GM21515 (cell line): ENCODE results near the gene WDR7.

Source experiments
- ATAC-seq: cut with Tn5 transposase; IDR thresholded peaks from one replicate; pipeline ENCODE4 v1.9.1; 2021; ENCODE audit not compliant: unreplicated experiment

WDR7 gene

GRCh38 chr18:56650944-56651770, at the start of gene WDR7:
Gene WDR7 (plus strand): TSS chr18:56651359. CDS start chr18:56672516, 21,157 bp downstream.
- peak; percentile 96 for ATAC-seq

GRCh38 chr18:56606618-56607017, 44.5 kb upstream of the WDR7 start:
- ATAC-seq: no peak

GRCh38 chr18:56615738-56616520, 35.2 kb upstream of the WDR7 start:
- ATAC-seq: no peak

DNA sequence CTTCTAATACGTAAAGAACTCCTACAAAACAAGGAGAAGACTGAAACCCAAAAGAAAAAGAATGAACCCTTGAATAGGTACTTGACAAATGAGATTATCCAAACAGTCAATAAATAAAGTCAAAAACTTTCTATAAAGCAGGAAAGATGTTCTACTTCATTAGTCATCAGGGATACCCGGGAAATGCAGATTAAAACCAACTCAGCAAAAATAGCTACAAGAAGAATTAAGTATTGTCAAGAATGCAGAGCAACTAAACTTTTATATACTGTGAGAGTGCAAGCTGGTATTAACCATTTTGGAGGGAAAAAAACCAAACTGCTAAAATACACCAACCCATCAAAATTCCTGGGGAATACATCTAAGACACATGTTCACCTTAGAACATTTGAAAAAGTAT, 23.2 kb upstream of the WDR7 start:
- no peak for ATAC-seq

DNA sequence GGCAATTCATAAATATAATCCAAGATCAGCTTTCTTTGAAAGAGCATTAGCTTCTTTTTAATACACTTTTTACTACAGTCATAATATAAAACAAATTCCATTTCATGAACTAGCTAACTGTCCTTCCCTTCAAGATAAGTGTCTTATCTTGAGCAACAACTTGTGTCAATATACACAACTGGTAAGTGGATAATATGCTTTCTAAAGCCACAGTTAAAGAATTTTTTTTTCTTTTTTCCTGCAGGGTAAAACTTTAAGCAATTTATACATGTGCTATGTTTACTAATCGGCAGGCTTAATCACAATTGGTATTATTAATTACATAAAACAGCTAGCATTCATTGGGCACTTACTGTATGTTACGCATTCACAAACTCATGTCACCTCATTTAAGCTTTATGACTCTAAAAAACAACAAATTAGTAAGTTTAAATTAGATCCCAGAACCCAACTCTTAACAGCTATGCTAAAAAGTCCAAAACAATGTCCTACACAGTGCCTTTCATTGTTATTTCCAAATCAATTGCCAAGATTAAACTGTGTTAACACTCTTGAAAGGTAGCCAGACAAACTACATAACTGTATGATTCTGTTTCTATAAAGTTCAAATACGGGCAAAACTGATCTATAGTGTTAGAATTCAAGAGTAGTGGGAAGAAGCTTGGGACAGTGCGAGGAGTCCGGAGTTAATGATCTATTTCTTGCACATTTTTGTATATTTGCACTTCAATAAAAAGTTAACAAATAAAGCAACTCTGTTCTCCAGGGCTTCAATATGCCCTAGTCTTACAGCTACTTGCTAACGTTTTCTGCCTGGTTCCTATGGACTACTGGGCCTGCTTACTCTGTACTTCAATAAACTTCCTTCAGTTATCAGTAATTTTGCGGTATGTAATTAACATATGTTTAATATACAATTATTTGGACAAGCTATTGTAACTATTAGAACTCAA, 18.8 kb upstream of the WDR7 start:
- ATAC-seq: no peak

- ATAC-seq: no peak
Measured at GRCh38 chr18:56635007-56635406, 16.2 kb upstream of the WDR7 start.

GRCh38 chr18:56637176-56637575, 14.0 kb upstream of the WDR7 start:
- no peak for ATAC-seq

DNA sequence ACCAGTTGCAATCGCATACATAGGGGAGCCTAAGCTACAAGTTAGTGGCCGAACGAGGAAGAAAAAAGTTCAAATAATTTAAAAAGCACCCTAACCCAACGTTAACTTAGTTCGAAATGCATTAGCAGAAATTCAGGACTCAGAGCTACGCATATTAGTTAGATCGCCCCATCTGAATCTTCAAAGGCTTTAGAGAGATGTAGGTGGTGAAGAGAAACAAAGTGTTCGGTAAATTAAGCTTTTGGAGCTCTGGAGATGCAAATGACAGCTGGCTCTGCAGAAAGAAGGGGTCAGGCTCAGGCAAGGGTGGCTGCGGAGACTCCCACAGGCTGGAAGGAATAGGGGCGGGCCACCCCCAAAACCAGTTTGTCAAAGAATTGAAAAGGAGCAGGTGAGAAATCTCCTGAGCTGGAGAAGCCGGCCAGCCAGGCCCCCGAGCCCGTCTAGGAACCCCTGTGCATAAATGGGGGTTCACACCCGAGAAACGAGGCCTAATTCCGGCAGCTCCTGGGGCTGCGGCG, 13.4 kb upstream of the WDR7 start:
- peak; percentile 17 for ATAC-seq

DNA sequence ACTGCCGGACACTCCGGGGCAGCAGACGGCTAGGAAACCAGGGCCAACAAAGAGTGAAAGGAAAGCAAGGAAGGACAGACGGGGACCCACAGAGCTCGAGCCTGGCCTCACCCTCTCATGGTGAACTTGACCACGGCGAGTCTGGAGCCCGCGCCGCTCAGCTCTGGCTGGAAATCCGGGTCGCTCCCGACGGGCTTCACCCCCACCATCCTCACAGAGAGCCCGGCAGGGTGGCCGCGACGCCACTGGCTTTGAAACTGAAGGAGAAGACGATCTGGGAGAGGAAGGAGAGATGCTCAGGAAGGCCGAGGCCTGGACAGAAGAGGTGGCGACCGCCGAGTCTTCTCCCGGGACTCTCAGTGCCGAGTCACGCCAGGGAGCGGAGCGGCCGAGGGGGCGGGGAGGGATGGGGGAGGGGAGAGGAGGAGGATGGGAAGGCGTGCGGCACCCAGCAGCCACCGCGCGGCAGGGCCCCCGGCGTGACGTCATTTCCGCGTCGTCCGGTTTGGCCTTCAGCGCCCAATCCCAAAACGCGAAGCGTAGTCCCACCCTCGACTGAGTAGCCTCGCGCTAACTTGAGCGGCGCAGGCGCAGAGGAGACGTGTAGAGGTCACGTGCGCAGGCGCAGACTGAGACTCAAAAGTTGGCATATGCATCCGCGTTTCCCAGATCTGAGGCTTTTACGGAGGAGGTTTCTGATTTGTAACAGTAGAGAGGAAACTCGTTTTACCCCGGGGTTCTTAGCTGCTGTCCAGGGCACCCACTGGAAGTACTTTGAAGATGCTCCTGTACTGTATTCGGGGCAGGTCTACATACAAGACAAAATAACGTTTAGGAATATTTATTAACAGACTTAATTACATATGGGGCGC, 12.7 kb upstream of the WDR7 start, which contains the start of gene TXNL1:
Gene TXNL1, minus strand, starts transcription at position 361 of the 872 bp plus-strand sequence. Its CDS starts 152 bp downstream, at position 209.
- ATAC-seq: peak; percentile 95

GRCh38 chr18:56639104-56639381, 12.1 kb upstream of the WDR7 start:
- ATAC-seq: no peak

DNA sequence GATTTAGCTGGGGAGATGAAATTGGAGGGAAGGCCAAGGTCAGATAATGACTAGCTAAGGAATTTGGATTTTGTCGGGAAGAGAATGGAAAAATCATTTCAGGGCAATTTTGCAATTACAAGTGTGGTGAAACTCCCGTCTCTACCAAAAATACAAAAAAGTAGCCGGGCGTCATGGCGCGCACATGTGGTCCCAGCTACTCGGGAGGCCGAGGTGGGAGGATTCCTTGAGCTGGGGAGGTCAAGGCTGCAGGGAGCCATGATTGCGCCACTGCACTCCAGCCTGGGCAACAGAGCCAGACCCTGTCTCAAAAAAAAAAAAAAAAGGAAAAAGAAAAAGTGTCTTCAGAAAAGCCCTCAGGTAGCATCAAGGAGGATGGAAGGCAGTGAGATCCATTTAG, 11.6 kb upstream of the WDR7 start:
- ATAC-seq: no peak

DNA sequence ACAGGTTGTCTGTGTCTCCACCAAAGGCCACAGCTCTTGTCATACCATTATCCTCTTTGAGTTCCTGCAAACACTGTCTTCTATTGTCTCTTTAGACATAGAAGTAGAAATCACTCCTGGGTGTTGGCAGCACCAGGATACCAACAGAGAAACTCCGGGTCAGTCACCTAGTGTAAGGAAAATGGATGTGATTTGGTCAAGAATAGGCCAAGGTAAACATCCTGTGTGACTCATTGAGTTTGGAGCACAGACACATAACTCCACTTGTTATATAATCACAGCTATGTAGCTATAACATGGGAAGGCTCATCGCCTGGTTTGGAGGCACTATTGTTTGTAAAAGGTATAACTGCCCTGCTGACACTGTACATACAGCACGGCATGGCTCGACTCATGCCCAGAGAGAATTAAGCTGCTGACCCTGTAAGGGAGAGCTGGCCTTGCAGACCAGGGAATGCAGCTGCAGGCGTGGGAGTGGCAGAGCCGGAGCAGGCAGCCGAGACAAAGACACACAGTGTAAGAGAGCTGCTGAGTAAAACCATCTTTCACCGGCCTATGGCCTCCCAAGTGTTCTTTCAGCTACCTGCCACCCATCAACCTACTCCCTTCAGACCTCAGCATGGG, 9.3 kb upstream of the WDR7 start:
- ATAC-seq: no peak

- ATAC-seq: no peak
Measured at GRCh38 chr18:56643381-56643780, 7.8 kb upstream of the WDR7 start.

DNA sequence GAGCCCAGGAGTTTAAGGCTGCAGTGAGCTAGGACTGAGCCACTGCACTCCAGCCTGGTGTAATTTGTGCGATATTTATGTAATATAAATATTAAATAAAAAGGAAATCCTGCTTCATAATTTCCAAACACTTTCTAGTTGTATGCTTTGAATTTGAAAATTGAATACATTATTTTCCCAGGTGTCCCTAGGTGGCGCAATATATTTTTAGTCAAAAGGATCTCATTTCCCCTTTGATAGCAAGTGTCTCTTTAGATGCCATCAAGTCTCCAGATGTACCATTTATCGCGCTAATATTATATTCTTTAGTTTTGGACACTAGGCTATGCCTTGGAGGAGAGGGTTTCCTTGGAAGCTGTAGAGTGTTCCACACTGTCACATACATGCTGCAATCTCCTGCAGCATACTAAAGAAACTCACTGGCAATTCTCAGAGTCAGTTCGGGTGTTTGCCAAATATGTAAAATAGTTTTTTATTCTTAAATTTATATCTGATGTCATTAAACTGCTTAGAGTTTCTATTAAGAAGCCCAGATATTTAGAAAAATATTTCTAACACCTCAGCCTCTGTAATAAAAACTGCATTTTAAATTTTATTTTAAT, 5.6 kb upstream of the WDR7 start:
- no peak for ATAC-seq

DNA sequence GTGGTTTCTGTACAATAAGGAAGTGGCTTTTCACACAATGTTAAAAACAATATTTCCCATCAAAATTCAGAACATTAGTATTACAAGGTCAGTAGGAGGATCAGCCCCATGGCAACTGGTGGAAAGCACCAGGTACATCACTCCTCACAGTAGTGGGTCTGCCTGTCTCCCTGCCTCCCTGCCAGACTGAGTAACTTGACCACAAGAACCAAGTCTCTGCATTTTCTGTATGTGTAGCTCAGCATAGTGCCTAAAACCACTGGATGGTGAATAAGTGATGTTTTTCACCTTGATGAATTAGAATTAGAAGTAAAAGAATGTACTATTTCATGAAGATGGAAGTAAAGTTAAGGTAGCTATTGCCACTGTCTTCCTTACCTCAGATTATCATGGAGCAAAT, 4.1 kb upstream of the WDR7 start:
- no peak for ATAC-seq

GRCh38 chr18:56647951-56648893, 2.9 kb upstream of the WDR7 start:
- ATAC-seq: no peak

- ATAC-seq: no peak
Measured at GRCh38 chr18:56649996-56650395, 1.2 kb upstream of the WDR7 start.

GRCh38 chr18:56651771-56652092, 573 bp downstream of the WDR7 start:
- ATAC-seq: no peak
